Measurements from ENCODE around the gene EMX1.
A peak's percentile ranks its signal among the peaks of the same experiment; 100 is the strongest.

Gene EMX1

GRCh38 chr2:72917138-72917876 lies at the start of gene EMX1:
Gene EMX1 (plus strand): TSS chr2:72917519. CDS start chr2:72917853, 334 bp downstream.
- H3K36me3 Mint-ChIP-seq, result no peaks in the 10 kb centered on the region
- H3K27ac Mint-ChIP-seq, result peak within 1 kb of the TSS; percentile 84
- peak; percentile 67 for ATAC-seq

GRCh38 chr2:72871060-72871459 lies 46.3 kb upstream of the EMX1 start:
- H3K9me3 Mint-ChIP-seq, result peaks cover 7% of the 10 kb centered on the region
- H3K4me1 Mint-ChIP-seq, result no peaks in the 10 kb centered on the region
- H3K36me3 Mint-ChIP-seq, result no peaks in the 10 kb centered on the region
- H3K27ac Mint-ChIP-seq, result no peak overlapping the region
- ATAC-seq, result no peak
- H3K4me3 Mint-ChIP-seq, result no peak overlapping the region
- H3K27me3 Mint-ChIP-seq, result peaks cover 49% of the 10 kb centered on the region

More at GRCh38 chr2:72917138-72917876, at the start of gene EMX1:
- H3K4me1 Mint-ChIP-seq, result peaks cover 36% of the 10 kb centered on the region
- H3K9me3 Mint-ChIP-seq, result no peaks in the 10 kb centered on the region
- peak within 1 kb of the TSS; percentile 79 for H3K4me3 Mint-ChIP-seq
- H3K27me3 Mint-ChIP-seq, result peaks cover 88% of the 10 kb centered on the region

GRCh38 chr2:72871880-72872279 lies 45.4 kb upstream of the EMX1 start:
- Mint-ChIP-seq H3K4me1 (no peaks in the 10 kb centered on the region), H3K4me3 (no peak overlapping the region), H3K27ac (no peak overlapping the region), H3K27me3 (peaks cover 49% of the 10 kb centered on the region), H3K9me3 (peaks cover 7% of the 10 kb centered on the region), H3K36me3 (no peaks in the 10 kb centered on the region)
- ATAC-seq, result no peak

- Mint-ChIP-seq H3K27ac (no peak overlapping the region), H3K36me3 (no peaks in the 10 kb centered on the region), H3K27me3 (peaks cover 74% of the 10 kb centered on the region), H3K4me1 (peaks cover 12% of the 10 kb centered on the region), H3K4me3 (no peak overlapping the region), H3K9me3 (no peaks in the 10 kb centered on the region)
- ATAC-seq, result no peak
These were observed 33.9 kb upstream of the EMX1 start for GRCh38 chr2:72883356-72883962.

- Mint-ChIP-seq H3K9me3 (no peaks in the 10 kb centered on the region), H3K4me3 (peak overlapping the region; percentile 64), H3K27me3 (peaks cover 90% of the 10 kb centered on the region), H3K36me3 (no peaks in the 10 kb centered on the region), H3K4me1 (peaks cover 17% of the 10 kb centered on the region), H3K27ac (no peak overlapping the region)
- no peak for ATAC-seq
These were observed 30.8 kb upstream of the EMX1 start for GRCh38 chr2:72886505-72887031.

GRCh38 chr2:72887032-72887739 lies 30.1 kb upstream of the EMX1 start, which contains the start of gene SPR:
Gene SPR (plus strand): TSS chr2:72887408. CDS start chr2:72887433, 25 bp downstream.
- ATAC-seq, result peak; percentile 92
- Mint-ChIP-seq H3K4me1 (peaks cover 17% of the 10 kb centered on the region), H3K4me3 (peak within 1 kb of the TSS; percentile 79), H3K36me3 (no peaks in the 10 kb centered on the region), H3K27me3 (peaks cover 90% of the 10 kb centered on the region), H3K9me3 (no peaks in the 10 kb centered on the region), H3K27ac (no peak within 1 kb of the TSS)

DNA sequence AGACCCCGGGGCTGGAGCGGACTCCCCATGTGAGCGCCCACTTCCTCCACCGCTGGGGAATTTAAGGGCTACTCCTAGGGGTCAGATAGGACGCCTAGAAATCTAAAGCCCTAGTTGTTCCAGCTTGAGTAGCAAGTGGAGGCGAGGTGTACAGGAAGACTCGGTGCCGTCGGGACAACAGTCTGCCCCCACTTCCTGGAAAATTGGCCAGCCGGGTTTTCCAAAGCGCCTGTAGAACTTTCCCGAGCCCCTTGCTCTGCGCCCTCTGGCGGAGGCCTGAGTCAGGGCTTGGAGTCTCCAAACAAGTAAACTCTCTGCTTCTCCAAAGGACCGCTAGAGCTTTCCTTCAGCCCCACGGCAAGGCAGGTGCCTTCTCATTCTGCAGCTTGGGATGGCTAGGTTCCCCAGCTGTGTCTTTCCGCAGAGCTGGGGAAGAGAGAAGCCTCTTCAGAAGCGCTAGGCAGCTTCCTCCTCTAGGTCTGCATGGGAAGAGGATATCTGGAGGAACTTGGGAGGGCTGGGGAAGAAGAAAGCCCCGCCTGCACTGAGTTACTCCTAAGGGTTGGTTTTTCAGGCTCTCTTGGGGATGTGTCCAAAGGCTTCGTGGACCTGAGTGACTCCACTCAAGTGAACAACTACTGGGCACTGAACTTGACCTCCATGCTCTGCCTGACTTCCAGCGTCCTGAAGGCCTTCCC lies 29.4 kb upstream of the EMX1 start:
- Mint-ChIP-seq H3K9me3 (no peaks in the 10 kb centered on the region), H3K27ac (no peak overlapping the region), H3K4me1 (peaks cover 17% of the 10 kb centered on the region), H3K4me3 (peak overlapping the region; percentile 79), H3K36me3 (no peaks in the 10 kb centered on the region), H3K27me3 (peaks cover 88% of the 10 kb centered on the region)
- peak; percentile 60 for ATAC-seq

- Mint-ChIP-seq H3K4me1 (peaks cover 17% of the 10 kb centered on the region), H3K27me3 (peaks cover 83% of the 10 kb centered on the region), H3K36me3 (no peaks in the 10 kb centered on the region), H3K27ac (no peak overlapping the region), H3K9me3 (no peaks in the 10 kb centered on the region), H3K4me3 (no peak overlapping the region)
- no peak for ATAC-seq
These were observed 28.7 kb upstream of the EMX1 start for GRCh38 chr2:72888438-72889202.

DNA sequence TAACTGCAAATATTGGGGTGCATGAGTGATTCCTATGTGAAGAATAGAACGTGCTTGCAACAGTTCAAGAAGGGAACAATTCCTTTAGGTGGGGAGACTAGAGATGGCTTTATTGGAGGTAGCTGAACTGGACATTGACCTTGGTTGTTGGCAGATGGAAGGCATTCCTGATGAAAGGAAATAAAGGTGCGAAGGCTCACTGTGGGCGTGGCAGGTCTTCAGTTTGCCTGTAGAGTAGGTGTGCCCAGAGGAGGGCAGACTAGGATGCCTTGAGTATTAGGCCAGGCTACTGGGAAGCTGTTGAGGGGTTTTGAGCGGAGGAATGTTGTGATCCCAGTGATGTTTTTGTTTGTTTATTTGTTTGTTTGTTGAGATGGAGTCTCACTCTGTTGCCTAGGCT lies 27.3 kb upstream of the EMX1 start:
- Mint-ChIP-seq H3K36me3 (no peaks in the 10 kb centered on the region), H3K27me3 (peaks cover 83% of the 10 kb centered on the region), H3K9me3 (no peaks in the 10 kb centered on the region), H3K27ac (no peak overlapping the region), H3K4me3 (no peak overlapping the region), H3K4me1 (peaks cover 28% of the 10 kb centered on the region)
- ATAC-seq, result no peak

DNA sequence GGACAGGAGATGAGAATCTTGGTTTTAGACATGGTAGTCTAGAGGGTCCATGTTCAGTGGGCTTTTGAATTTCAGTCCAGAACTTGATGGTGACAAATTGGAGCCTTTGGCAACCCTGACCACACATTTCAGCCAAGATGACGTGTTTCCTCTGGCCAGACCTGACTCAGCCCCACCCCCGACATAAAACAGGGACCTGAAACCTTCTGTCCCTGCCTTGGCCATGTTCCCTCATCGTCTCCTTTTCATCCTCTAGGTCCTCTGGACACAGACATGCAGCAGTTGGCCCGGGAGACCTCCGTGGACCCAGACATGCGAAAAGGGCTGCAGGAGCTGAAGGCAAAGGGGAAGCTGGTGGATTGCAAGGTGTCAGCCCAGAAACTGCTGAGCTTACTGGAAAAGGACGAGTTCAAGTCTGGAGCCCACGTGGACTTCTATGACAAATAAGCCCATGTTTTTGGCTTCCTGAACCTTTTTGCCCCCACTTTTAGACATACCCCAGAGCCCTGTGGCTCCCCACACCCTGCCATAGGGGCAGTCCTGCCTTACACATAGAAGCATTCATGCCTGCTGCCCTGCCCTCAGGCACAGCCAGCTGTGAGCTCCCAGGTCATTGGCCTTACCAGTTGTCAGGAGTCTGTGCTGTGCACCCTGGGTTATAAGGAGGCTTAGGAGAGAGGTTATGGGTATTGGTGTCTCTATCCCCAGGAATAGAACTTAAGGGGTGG lies 26.1 kb upstream of the EMX1 start:
- no peaks in the 10 kb centered on the region for H3K36me3 Mint-ChIP-seq
- H3K4me3 Mint-ChIP-seq, result no peak overlapping the region
- H3K4me1 Mint-ChIP-seq, result peaks cover 37% of the 10 kb centered on the region
- no peak for ATAC-seq
- peaks cover 82% of the 10 kb centered on the region for H3K27me3 Mint-ChIP-seq
- no peak overlapping the region for H3K27ac Mint-ChIP-seq
- no peaks in the 10 kb centered on the region for H3K9me3 Mint-ChIP-seq

DNA sequence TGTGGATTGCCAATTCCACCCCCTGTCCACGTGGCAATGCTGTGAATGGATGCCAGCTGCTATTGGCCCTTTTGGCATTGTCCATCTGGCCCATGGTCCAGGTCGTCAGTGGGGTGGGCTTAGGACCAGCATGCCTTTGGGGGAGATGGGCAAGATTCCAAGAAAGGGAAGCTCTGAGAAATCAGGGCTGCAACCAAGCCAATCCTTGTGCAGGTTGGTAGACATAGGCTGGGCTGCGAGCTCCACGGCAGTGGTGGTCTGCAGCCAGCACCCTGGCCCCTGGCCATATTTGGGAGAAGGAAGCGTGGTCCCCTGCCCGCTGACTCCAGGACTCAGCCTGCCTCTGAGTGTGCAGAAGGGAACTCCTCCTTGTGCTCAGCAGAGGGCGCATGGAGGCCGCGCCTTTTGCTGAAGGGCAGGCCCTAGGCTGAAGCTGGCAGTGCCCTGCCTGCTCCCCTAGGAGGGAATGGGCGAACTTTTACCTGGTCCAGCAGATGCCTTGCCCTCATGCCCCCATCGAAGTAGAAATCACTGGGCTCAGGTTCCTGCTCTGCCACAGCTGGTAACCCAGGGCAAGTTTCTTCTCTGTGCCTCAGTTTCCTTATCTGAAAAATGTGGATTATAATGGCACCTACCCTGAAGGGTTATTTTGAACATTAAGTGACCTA lies 24.7 kb upstream of the EMX1 start:
- H3K4me3 Mint-ChIP-seq, result no peak overlapping the region
- peak; percentile 81 for ATAC-seq
- no peak overlapping the region for H3K27ac Mint-ChIP-seq
- no peaks in the 10 kb centered on the region for H3K36me3 Mint-ChIP-seq
- H3K9me3 Mint-ChIP-seq, result no peaks in the 10 kb centered on the region
- H3K27me3 Mint-ChIP-seq, result peaks cover 83% of the 10 kb centered on the region
- H3K4me1 Mint-ChIP-seq, result peaks cover 32% of the 10 kb centered on the region

- Mint-ChIP-seq H3K36me3 (no peaks in the 10 kb centered on the region), H3K27ac (no peak overlapping the region), H3K4me1 (peaks cover 21% of the 10 kb centered on the region), H3K27me3 (peaks cover 76% of the 10 kb centered on the region), H3K4me3 (no peak overlapping the region), H3K9me3 (no peaks in the 10 kb centered on the region)
- ATAC-seq, result peak; percentile 68
These were observed 23.6 kb upstream of the EMX1 start for GRCh38 chr2:72893594-72894319.

DNA sequence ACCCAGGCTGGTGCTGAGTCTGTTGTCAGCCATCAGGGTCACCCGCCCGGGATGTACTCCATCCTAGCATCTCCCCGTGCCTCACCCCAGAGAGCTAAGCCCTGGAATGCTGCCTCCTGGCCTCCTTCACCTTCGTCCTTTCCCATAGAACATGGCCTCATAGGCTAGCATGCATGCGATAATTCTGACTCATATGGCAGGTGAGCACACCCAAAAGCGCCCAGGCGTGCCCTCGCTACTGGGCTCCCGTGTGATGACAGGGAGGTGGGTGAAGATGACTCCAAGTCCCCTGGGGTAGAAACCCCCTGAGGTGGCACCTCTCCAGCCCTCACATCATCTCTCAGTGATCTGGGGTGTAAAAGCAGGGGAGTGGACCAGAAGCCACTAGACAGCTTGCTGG lies 22.8 kb upstream of the EMX1 start:
- peaks cover 75% of the 10 kb centered on the region for H3K27me3 Mint-ChIP-seq

More for the DNA sequence above, 22.8 kb upstream of the EMX1 start:
- Mint-ChIP-seq H3K4me1 (peaks cover 20% of the 10 kb centered on the region), H3K36me3 (no peaks in the 10 kb centered on the region), H3K27ac (no peak overlapping the region), H3K9me3 (no peaks in the 10 kb centered on the region), H3K4me3 (no peak overlapping the region)
- no peak for ATAC-seq

Measured in stimulated activated memory B cell treated with anti-CD40 and anti-IgM and Interleukin-4, amounts not matched to agents 10 μg/mL and 1 μg/mL and 100 μg/mL, for 72 hours (primary cell).